Neural cell (in vitro differentiated cells): Measurements from ENCODE around the gene ZNF407.

Experiments used
- CTCF ChIP-seq: fragments of 450-650 bp; IDR thresholded peaks from 2 replicates; pipeline ENCODE4 v1.5.1; 2014; ENCODE audit warnings: antibody characterized with exemption, mild to moderate bottlenecking, moderate library complexity; ENCODE audit not compliant: poor library complexity, severe bottlenecking
- EP300 ChIP-seq: fragments of 450-650 bp; conservative IDR thresholded peaks from 2 replicates; pipeline ENCODE4 v1.6.1; 2014; ENCODE audit warnings: antibody characterized with exemption, mild to moderate bottlenecking, moderate library complexity; ENCODE audit not compliant: poor library complexity, severe bottlenecking
- EZH2 ChIP-seq: fragments of 200-600, 300-800 bp; shearing (Covaris generic), sonication (generic); IDR thresholded peaks from 2 replicates; pipeline ENCODE4 v1.6.1; 2014; ENCODE audit warnings: antibody characterized with exemption, low read length, borderline replicate concordance, mild to moderate bottlenecking; ENCODE audit not compliant: insufficient read depth, poor library complexity, severe bottlenecking
- POLR2AphosphoS5 ChIP-seq: IDR thresholded peaks from 2 replicates; pipeline ENCODE4 v1.6.1; 2012
- RAD21 ChIP-seq: fragments of 450-650 bp; conservative IDR thresholded peaks from 2 replicates; pipeline ENCODE4 v1.6.1; 2014; ENCODE audit warnings: antibody characterized with exemption, mild to moderate bottlenecking, moderate library complexity
- REST ChIP-seq: IDR thresholded peaks from 2 replicates; pipeline ENCODE4 v1.6.1; 2012; ENCODE audit warnings: borderline replicate concordance
- SMC3 ChIP-seq: fragments of 450-650 bp; conservative IDR thresholded peaks from 2 replicates; pipeline ENCODE4 v1.6.1; 2014; ENCODE audit warnings: antibody characterized with exemption, mild to moderate bottlenecking, moderate library complexity; ENCODE audit not compliant: poor library complexity

GRCh38 chr18:74715306-74715705 is 117.6 kb downstream of the ZNF407 start:
- no peak for TF ChIP-seq RAD21
- TF ChIP-seq POLR2AphosphoS5, result no peak
- TF ChIP-seq CTCF, result no peak
- no peak for TF ChIP-seq EZH2
- TF ChIP-seq REST, result no peak
- no peak for TF ChIP-seq EP300
- no peak for TF ChIP-seq SMC3
